Measurements from ENCODE around the gene PATL1.

Gene PATL1
- long read RNA-seq, full-length matches to known transcripts, result 5 of 14 reads
- long read RNA-seq, partial matches to known transcripts, result 6 of 14 reads
- long read RNA-seq, other reads (novel, unspliced or antisense), result 3 of 14 reads

DNA sequence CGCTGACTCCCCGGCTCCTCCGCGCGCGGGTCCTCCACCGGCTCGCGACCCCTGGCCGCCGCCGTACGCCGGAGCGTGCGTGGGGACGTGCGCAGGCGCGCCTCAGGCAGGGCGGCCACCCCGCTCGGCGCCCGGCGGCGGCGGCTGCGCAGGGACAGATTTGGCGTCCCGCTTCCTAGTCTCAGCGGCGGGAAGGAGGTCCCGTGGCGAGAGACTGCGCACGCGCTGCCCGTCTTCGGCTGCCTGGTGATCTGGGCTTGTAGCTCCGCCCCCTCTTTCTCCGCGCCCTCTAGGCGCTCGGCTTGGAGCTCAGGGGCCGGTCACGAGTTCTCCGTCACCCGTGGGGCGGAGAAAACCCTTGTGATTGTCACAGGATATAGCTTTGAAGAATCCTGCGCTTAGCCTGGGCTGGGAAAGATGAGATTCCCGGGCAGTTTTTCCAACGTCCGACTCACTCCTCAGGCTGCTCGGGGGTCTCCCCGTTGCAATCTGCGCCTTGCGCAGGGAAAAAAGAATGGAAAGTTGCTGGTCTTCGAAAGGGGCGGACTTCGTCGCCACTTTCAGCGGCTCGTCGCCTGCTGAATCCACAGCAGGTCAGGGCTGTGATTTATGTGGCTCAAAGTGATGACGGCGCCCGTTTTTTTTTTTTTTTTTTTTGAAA is at the start of gene PATL1:
TSS of gene PATL1 (minus strand) at position 88 of the 661 bp plus-strand sequence. CDS start 142 bp downstream, outside the sequence.
- peak; percentile 93 to 99 for DNase-seq (ENCODE audit: low read depth in 1 of 2, low spot score in 1 of 2)
- Histone ChIP-seq H3K4me3 (replicated peaks; ENCODE audit: insufficient read depth, low read length) (peak within 1 kb of the TSS; percentile 75), H3K27me3 (ENCODE audit: insufficient read depth, poor library complexity, severe bottlenecking) (no peaks in the 10 kb centered on the region), H3K27ac (replicated peaks) (peak within 1 kb of the TSS; percentile 83)
- no peak for TF ChIP-seq SPI1 (IDR thresholded peaks at IDR 0.05; ENCODE audit: borderline replicate concordance, low read depth)
- TF ChIP-seq REST (IDR thresholded peaks at IDR 0.05; ENCODE audit: insufficient replicate concordance, low read depth), result no peak
- TF ChIP-seq GABPA (IDR thresholded peaks at IDR 0.05; ENCODE audit: low read depth), result no peak
- TF ChIP-seq, protein P1, sequence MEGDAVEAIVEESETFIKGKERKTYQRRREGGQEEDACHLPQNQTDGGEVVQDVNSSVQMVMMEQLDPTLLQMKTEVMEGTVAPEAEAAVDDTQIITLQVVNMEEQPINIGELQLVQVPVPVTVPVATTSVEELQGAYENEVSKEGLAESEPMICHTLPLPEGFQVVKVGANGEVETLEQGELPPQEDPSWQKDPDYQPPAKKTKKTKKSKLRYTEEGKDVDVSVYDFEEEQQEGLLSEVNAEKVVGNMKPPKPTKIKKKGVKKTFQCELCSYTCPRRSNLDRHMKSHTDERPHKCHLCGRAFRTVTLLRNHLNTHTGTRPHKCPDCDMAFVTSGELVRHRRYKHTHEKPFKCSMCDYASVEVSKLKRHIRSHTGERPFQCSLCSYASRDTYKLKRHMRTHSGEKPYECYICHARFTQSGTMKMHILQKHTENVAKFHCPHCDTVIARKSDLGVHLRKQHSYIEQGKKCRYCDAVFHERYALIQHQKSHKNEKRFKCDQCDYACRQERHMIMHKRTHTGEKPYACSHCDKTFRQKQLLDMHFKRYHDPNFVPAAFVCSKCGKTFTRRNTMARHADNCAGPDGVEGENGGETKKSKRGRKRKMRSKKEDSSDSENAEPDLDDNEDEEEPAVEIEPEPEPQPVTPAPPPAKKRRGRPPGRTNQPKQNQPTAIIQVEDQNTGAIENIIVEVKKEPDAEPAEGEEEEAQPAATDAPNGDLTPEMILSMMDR (IDR thresholded peaks at IDR 0.05; ENCODE audit: insufficient read depth, low read length), result no peak
- no peak; the same call in 1 of the 2 replicates for TF ChIP-seq POLR2AphosphoS5 (IDR thresholded peaks at IDR 0.05; ENCODE audit: low read depth)

DNA sequence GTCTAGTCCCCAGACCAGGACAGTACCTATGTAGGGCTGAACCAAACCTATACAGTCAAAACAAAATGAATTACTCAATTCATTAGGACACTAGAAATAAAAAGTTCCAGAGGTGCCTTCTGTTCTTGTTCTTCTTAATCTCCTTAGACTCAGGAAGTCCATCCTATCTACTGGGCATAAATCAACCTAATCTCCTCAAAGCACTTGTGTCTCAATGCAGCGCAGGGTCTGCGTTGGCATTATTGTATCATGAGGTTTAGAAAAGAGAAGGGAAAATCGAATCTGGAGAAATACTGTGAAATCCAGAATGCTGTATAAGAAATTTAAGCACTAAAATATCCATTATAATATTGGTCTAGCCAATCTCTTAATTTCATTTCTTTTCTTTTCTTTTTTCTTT is 47.2 kb upstream of the PATL1 start:
- DNase-seq (ENCODE audit: low read depth in 1 of 2, low spot score in 1 of 2), result no peak
- Histone ChIP-seq H3K27ac (replicated peaks) (no peak overlapping the region), H3K27me3 (ENCODE audit: insufficient read depth, poor library complexity, severe bottlenecking) (no peaks in the 10 kb centered on the region), H3K4me3 (replicated peaks; ENCODE audit: insufficient read depth, low read length) (no peak overlapping the region)
- no peak for TF ChIP-seq GABPA (IDR thresholded peaks at IDR 0.05; ENCODE audit: low read depth)
- no peak for TF ChIP-seq SPI1 (IDR thresholded peaks at IDR 0.05; ENCODE audit: borderline replicate concordance, low read depth)
- TF ChIP-seq POLR2AphosphoS5 (IDR thresholded peaks at IDR 0.05; ENCODE audit: low read depth), result no peak
- TF ChIP-seq, protein P1 (IDR thresholded peaks at IDR 0.05; ENCODE audit: insufficient read depth, low read length), result no peak
- no peak for TF ChIP-seq REST (IDR thresholded peaks at IDR 0.05; ENCODE audit: insufficient replicate concordance, low read depth)

DNA sequence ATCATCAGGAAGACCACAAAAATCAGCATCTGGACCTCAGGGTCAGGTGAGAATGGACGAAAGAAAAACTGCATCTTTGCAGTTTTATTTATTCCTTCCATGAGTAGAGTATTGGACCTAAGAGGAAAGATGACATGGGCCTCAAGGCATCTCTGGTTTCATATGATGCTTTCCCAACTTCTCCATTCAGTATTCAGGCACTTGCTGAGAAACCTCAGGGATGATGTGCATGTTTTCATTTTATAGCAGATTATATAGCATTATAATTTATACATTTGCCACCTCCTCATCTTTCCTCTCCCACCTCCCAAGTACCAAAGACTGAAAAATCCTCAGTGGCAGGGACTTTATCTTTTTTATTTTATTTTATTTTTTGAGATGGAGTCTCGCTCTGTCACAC is 44.9 kb upstream of the PATL1 start, which contains the start of gene OR10V1:
TSS of gene OR10V1 (minus strand) at position 101 of the 400 bp plus-strand sequence. CDS start at position 101, 0 bp downstream.
- H3K27ac ChIP-seq (replicated peaks), result no peak within 1 kb of the TSS
- TF ChIP-seq SPI1 (IDR thresholded peaks at IDR 0.05; ENCODE audit: borderline replicate concordance, low read depth) (no peak), GABPA (IDR thresholded peaks at IDR 0.05; ENCODE audit: low read depth) (no peak), REST (IDR thresholded peaks at IDR 0.05; ENCODE audit: insufficient replicate concordance, low read depth) (no peak)
- TF ChIP-seq, protein P1 (IDR thresholded peaks at IDR 0.05; ENCODE audit: insufficient read depth, low read length), result no peak
- no peak for DNase-seq (ENCODE audit: low read depth in 1 of 2, low spot score in 1 of 2)

More for the DNA sequence above, 44.9 kb upstream of the PATL1 start, which contains the start of gene OR10V1:
- no peaks in the 10 kb centered on the region for H3K27me3 ChIP-seq (ENCODE audit: insufficient read depth, poor library complexity, severe bottlenecking)
- H3K4me3 ChIP-seq (replicated peaks; ENCODE audit: insufficient read depth, low read length), result no peak within 1 kb of the TSS

All from HL-60 (cell line).